Measurements from ENCODE around the gene CCDC117. TPM values are rescaled to one million over a fixed set of nuclear protein-coding genes. Genes with fewer than 3 reads are reported as not detected.
A peak's percentile ranks its signal among the peaks of the same experiment; 100 is the strongest.

CCDC117 gene
- polyA plus RNA-seq, 5 donors: 26.1 to 48.3 (median 37.7) TPM

- no peak for DNase-seq
Observed at GRCh38 chr22:28766628-28767027, 5.9 kb upstream of the CCDC117 start.

GRCh38 chr22:28768701-28769393, 3.6 kb upstream of the CCDC117 start:
- DNase-seq: no peak

GRCh38 chr22:28769394-28770085, 3.0 kb upstream of the CCDC117 start:
- DNase-seq: no peak

GRCh38 chr22:28771195-28771791, 1.2 kb upstream of the CCDC117 start:
- DNase-seq: no peak

DNA sequence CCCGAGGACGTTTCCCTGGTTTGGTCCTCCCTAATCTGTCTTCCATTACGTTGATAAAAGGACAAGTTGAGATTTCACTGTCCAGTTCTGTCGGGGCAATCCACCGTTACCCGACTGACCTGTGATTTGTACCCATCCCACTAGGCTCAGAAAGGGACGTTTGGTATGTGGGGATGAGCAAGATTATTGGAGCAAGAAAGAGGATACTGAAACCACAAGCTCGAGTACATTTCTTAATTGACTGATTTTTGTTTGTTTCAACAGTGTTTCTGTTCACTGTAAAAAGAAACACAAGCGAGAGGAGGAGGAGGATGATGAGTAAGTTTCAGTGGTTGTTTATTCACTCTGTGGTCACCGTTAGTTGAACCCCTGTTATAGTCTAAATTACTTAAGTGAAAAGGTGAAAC, 969 bp downstream of the CCDC117 start:
- peak; percentile 16 to 23 for DNase-seq

DNA sequence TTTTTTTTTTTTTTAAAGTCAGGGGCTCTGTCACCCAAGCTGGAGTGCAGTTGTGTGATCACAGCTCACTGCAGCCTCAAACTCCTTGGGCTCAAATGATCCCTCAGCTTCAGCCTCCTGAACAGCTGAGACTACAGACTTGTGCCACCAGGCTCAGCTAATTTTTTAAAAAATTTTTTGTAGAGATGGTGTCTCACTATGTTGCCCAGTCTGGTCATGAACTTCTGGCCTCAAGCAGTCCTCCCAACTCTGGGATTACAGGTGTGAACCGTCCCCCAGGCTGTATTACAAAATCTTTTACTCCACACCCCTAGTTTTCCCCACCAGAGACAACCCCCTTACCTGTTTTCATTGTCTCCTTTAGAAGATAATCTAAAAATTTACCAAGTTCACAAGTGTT, 1.9 kb downstream of the CCDC117 start:
- no peak for DNase-seq

GRCh38 chr22:28779833-28780232, 7.3 kb downstream of the CCDC117 start:
- no peak for DNase-seq

- no peak for DNase-seq
Observed at GRCh38 chr22:28780296-28780695, 7.8 kb downstream of the CCDC117 start.

- peak; percentile 26 to 28 for DNase-seq
Observed at GRCh38 chr22:28783786-28784671, 11.5 kb downstream of the CCDC117 start.

GRCh38 chr22:28788601-28789000, 16.1 kb downstream of the CCDC117 start:
- no peak for DNase-seq

DNA sequence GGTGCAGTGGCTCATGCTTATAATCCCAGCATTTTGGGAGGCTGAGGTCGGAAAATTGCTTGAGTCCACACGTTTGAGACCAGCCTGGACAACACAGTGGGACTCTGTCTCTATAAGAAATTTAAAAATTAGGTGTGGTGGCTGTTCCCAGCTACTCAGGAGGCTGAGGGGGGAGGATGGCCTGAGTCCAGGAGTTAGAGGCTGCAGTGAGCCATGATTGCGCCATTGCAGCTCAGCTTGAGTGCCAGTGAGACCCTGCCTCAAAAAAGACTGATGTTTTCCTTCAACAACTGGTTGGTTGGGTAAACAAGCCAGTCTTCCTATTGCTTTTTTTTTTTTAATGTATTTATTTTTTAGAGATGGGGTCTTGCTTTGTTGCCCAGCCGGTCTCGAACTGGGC, 18.6 kb downstream of the CCDC117 start:
- no peak for DNase-seq

GRCh38 chr22:28791841-28792490, 19.5 kb downstream of the CCDC117 start:
- DNase-seq: no peak

GRCh38 chr22:28792491-28793383, 20.2 kb downstream of the CCDC117 start:
- DNase-seq: no peak

GRCh38 chr22:28793976-28794584, 21.6 kb downstream of the CCDC117 start:
- no peak for DNase-seq

- no peak for DNase-seq
Observed at GRCh38 chr22:28795071-28795693, 22.7 kb downstream of the CCDC117 start.

DNA sequence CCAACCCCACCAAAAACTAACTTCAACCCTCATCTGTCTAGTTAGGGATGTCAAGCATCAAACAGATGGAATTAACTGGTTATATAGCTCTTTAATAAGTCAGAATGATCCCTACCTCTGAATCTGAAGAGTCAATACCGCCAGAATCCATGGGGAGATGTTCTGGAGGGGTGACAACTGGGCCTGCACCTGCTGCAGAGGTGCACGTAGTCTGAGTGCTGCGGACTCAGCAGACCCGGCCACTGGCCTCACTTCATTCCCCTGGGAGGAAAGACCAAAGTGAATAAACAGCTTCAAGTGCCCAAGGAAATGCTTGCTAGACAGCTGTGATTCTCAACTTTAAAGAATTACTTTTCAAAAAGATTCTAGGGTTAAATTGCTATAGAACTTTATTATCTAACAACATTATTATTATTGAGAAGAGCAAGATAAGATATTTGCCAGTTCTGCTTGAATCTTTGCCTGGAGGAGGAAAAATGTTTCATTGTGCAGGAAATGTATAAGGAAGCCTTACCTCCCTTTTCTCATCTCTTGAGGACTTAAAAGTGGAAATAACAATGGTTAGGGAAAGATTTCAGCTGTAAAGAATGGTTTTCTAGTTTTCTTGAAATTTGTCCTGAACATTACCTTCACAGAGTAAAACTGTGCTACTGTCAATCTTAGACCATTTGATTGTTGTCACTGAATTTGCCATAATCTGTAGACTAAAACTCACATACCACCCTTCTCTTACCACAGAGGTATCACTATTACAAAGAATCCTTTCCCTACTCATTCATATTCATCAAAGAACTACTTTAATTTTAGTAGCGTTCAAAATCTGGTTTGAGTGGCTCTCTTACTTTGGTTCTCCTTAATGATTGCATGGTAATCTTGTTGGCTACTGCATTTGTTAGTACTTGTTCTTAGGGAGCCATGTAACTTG, 23.7 kb downstream of the CCDC117 start:
- no peak for DNase-seq

- DNase-seq: peak; percentile 50 to 58
Observed at GRCh38 chr22:28798810-28799605, 26.5 kb downstream of the CCDC117 start.
